Activated CD8-positive, alpha-beta memory T cell treated with anti-CD3 and anti-CD28 coated beads for 4 hours (primary cell): ENCODE data around the gene ATP8B4.

Source experiments
- DNase-seq, 2 donors: peaks; one replicate each; pipeline ENCODE4 v3.0.0-alpha.2; 2020; ENCODE audit warnings: low read depth in 2 of 2

Gene ATP8B4

DNA sequence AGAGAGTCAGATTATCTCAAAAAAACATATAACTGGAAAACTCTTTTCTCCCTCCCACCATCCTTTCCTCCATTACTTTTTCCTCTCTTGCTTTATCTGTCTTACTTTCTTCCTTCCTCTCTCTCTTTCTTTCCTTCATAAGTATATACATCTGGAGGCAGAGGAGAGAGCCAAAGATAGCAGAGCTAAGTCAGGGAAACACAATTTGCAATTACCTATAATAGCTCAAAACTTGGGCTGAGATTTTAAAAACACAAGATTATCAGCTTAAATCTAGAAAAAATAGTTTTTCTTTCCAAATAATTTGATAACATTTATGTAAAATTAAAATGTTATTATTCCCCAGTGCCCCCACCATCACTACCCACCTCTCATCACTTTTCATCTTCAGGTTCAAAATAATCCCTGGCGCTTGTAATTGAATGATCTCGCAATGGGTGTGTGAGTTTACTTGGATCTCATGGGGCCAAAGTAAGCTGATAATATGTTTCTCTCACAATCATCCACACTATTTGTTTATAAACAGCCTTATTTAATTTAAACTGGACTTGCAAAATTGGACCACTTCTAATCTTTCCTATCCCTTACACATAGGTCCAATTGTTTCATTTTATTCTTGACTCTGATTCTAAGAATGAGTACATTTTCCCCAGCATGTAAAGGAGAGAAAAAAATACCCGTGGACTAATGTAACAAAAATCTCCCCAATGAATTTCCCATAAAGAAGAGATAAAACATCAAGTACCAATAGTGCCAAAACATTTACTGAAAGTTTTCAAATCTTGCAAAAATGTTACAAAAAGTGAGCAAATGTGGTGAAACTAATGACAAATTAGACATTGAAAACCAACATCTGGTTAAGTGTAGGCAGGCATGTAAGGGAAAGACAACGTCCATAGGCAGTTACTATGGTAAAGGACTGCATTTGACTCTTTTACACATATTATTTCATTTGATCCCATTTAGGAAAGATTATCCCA lies 261.2 kb downstream of the ATP8B4 start:
- DNase-seq = no peak

DNA sequence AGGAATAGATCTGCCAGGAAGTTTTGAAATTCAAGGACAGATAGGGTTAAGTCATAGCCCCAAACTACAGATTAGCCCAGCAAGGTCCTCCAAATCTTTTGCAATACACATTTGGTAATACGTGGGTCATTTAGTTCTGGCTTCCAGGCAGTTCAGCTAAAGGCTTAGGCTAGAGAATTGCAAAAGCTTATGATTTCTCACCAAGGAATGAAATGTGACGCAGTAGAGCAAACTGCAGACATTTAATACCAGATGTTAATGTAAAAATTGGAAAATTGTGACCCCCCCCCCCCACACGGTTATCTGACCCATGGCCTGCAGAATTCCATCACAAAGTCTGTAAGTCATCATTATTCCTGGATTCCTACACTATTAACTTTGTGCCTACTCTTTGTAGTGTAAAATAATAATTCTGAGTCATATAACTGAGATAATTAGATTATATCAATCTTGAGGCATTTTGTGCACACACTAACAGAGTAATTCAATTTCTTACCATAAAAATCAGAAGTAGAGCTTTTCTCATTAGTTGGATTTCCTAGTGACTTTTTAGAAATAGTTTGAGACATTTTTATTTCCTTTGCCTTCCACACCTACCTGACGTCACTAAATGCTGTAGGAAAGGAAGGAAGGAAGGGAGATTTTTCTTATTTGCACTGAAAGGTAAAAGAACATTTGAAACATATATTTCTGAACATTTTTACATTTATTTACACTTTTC lies 263.0 kb downstream of the ATP8B4 start:
- no peak for DNase-seq

- no peak for DNase-seq
These were observed 266.3 kb downstream of the ATP8B4 start for GRCh38 chr15:49852756-49853155.

GRCh38 chr15:49848807-49849206 lies 270.2 kb downstream of the ATP8B4 start:
- DNase-seq = no peak

DNA sequence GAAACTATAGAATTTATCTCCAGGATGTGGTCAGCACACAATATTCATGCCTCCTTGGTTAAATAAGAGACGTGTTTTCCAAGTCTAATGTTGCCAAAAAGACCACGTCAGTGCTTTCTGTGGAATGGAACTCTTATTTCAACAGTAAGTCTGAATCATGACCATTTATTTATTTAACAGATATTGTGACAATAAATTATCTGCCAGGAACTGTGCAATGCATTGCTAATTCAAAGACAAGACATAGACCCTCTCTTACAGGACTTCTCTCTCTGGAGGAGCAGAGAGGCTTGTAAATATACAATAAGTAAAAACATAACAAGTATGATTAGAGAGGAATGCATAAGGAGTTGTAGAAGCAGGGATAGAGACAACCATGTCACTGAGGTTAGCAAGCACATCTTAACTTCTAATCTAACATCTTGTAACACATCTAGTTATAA lies 270.7 kb downstream of the ATP8B4 start:
- DNase-seq = no peak

- no peak for DNase-seq
These were observed 271.4 kb downstream of the ATP8B4 start for GRCh38 chr15:49847423-49848281.

DNA sequence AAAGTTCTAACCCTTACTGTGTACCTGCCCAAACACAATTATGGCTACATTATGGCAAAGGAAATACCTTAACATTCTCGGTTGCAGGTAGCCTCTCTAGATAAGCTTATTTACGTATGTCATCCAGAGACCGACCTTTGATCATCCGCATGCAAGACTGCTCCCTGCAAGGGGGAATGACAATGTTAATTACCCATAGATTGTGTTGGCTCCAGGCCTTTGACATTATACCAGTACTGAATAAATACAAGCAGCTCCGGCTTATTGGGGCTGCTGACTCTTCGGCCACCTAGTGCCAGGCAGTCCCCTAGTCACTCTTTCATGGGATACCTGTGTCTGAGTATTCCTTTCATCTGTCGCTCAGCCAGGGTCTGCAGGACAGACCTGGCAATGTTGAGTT lies 274.6 kb downstream of the ATP8B4 start:
- no peak for DNase-seq

- no peak for DNase-seq
These were observed 275.3 kb downstream of the ATP8B4 start for GRCh38 chr15:49843725-49844124.

GRCh38 chr15:49842031-49842730 lies 276.9 kb downstream of the ATP8B4 start:
- DNase-seq = no peak

GRCh38 chr15:49832511-49832910 lies 286.5 kb downstream of the ATP8B4 start:
- DNase-seq = no peak

GRCh38 chr15:49831206-49831965 lies 287.6 kb downstream of the ATP8B4 start:
- no peak for DNase-seq

DNA sequence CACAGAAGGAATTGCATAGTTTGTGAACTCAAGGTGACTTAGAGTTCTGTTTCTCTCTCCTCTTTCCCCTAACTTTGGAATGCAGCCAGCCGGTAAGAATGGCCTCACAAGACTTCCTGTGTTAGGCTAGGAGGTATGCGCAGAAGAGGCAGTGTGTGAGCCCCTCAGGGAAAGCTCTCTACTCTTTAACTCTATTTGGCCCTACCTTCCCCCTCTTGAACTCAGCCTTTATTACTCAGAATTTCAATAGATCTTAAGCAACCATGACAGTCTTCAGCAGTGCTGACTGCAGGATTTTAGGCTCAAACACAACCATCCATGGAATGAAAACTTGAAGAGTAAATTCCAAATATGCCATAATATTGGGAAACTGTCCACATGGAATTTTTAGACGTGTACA lies 288.6 kb downstream of the ATP8B4 start:
- no peak for DNase-seq

- no peak for DNase-seq
These were observed 291.7 kb downstream of the ATP8B4 start for GRCh38 chr15:49827311-49827710.

DNA sequence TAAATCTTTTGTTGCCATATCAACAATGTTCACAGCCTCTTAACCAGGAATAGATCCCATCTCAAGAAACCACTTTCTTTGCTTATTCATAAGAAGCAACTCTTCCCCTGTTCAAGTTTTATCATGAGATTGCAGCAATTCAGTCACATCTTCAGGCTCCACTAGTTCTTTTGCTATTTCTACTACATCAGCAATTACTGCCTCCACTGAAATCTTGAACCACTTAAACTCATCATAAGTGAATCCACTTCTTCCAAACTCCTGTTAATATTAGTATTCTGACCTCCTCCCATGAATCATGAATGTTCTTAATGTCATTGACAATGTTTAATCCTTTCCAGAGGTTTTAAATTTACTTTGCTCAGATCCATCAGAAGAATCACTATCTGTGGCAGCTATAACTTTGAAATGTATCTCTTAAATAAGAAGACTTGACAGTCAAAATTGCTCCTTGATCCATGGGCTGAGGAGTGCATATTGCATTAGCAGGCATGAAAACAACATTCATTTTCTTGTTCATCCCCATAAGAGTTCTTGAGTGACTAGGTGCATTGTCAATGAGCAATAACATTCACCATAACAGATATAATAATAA lies 292.3 kb downstream of the ATP8B4 start:
- DNase-seq = no peak

GRCh38 chr15:49824775-49825099 lies 294.3 kb downstream of the ATP8B4 start:
- no peak for DNase-seq

- DNase-seq = no peak
These were observed 294.9 kb downstream of the ATP8B4 start for GRCh38 chr15:49823987-49824774.

GRCh38 chr15:49817100-49817499 lies 301.9 kb downstream of the ATP8B4 start:
- DNase-seq = no peak

- no peak for DNase-seq
These were observed 303.1 kb downstream of the ATP8B4 start for GRCh38 chr15:49815950-49816349.

DNA sequence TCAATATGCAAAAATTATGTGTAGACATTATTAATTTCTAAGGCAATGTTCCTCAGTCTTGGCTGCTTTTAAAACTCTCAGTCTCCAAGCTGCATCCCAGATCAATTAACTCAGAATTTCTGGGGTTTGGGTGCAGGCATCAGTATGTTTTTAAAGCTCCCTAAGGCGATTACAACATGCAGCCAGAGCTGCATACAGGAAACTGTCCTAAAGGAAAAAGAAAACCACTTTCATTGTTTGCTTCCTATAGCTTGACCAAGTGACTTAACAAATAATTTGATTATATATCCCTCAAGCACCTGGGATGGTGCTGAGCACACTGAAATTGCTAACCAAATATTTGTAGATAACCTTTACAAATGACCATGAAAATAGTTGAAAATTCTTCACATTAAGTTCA lies 303.5 kb downstream of the ATP8B4 start:
- no peak for DNase-seq
